ENCODE data around the gene ADAMTS2.

ADAMTS2 gene

GRCh38 chr5:179151286-179152118 lies 193.8 kb downstream of the ADAMTS2 start:
- DNase-seq = no peak

- no peak for DNase-seq
These were observed 195.2 kb downstream of the ADAMTS2 start for GRCh38 chr5:179150011-179150410.

GRCh38 chr5:179149278-179149677 lies 196.0 kb downstream of the ADAMTS2 start:
- DNase-seq = no peak

GRCh38 chr5:179148703-179149170 lies 196.5 kb downstream of the ADAMTS2 start:
- no peak for DNase-seq

- no peak for DNase-seq
These were observed 197.1 kb downstream of the ADAMTS2 start for GRCh38 chr5:179147991-179148702.

GRCh38 chr5:179146277-179146676 lies 199.0 kb downstream of the ADAMTS2 start:
- peak; percentile 37 to 56 for DNase-seq

- no peak for DNase-seq
These were observed 201.8 kb downstream of the ADAMTS2 start for GRCh38 chr5:179143446-179143845.

- peak; percentile 21 to 31 for DNase-seq
These were observed 202.6 kb downstream of the ADAMTS2 start for GRCh38 chr5:179142434-179143198.

GRCh38 chr5:179141867-179142266 lies 203.4 kb downstream of the ADAMTS2 start:
- no peak for DNase-seq

- no peak for DNase-seq
These were observed 205.0 kb downstream of the ADAMTS2 start for GRCh38 chr5:179140293-179140692.

GRCh38 chr5:179139936-179140235 lies 205.4 kb downstream of the ADAMTS2 start:
- DNase-seq = no peak

GRCh38 chr5:179139111-179139935 lies 205.9 kb downstream of the ADAMTS2 start:
- no peak for DNase-seq

GRCh38 chr5:179138568-179138925 lies 206.7 kb downstream of the ADAMTS2 start:
- DNase-seq = no peak

GRCh38 chr5:179137643-179138567 lies 207.4 kb downstream of the ADAMTS2 start:
- DNase-seq = no peak

GRCh38 chr5:179137016-179137642 lies 208.1 kb downstream of the ADAMTS2 start:
- no peak for DNase-seq

- DNase-seq = no peak
These were observed 209.6 kb downstream of the ADAMTS2 start for GRCh38 chr5:179135441-179136215.

- no peak for DNase-seq
These were observed 210.3 kb downstream of the ADAMTS2 start for GRCh38 chr5:179135006-179135405.

GRCh38 chr5:179134511-179134910 lies 210.8 kb downstream of the ADAMTS2 start:
- DNase-seq = no peak

- no peak for DNase-seq
These were observed 212.5 kb downstream of the ADAMTS2 start for GRCh38 chr5:179132586-179133355.

All from activated CD4-positive, alpha-beta T cell treated with anti-CD3 and anti-CD28 coated beads, Interleukin-2, amount 50 U/mL, for 48 hours (primary cell).